IPS DF 4.7 (cell line): ENCODE measurements around the gene TRIM5.
A peak's percentile ranks its signal among the peaks of the same experiment; 100 is the strongest.
"Not testable (repeated sequence)": the region's sequence is repeated elsewhere in the genome, so short reads cannot be mapped to it uniquely, and the experiment has no call there.

Experiments used
- DNase-seq: peaks from one replicate; pipeline ENCODE4 v3.0.0-alpha.2; 2013; ENCODE audit warnings: low spot score; ENCODE audit errors: extremely low read depth

TRIM5 gene, protein sequence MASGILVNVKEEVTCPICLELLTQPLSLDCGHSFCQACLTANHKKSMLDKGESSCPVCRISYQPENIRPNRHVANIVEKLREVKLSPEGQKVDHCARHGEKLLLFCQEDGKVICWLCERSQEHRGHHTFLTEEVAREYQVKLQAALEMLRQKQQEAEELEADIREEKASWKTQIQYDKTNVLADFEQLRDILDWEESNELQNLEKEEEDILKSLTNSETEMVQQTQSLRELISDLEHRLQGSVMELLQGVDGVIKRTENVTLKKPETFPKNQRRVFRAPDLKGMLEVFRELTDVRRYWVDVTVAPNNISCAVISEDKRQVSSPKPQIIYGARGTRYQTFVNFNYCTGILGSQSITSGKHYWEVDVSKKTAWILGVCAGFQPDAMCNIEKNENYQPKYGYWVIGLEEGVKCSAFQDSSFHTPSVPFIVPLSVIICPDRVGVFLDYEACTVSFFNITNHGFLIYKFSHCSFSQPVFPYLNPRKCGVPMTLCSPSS

DNA sequence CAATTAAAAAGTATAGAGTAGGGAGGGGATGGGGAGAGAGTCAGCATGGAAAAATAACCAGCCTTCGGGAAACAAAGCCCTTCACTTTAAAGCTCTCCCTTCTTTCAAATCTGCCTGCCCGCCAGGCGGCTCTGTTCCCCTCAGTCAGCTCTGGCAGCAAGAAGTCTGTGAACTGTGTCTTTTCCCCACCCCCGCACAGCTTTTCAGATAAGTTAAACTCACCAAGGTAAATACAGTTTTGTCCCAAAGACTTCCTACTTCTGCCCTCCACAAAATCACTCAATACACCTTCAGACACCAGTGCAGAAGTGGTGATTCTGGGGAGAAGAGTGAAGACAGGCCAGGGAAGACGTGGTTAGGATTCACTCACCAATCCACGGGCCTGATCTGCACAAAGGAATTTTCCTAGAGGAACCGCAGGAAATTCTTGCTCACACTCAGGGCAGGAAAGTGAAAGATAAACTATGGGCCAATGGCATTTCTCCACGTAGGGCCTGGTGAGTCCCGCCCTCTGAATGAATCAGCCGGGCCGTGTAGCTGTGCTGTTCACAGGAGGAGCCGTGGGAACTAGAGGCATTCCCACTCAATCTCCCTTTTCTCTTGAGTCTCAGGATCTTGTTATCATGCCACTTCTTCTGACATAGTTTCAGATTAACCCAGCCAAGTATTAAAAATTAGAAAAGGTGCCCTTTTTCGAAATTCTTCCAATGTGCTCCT, at the start of gene TRIM5:
Gene TRIM5, minus strand, starts transcription at position 429 of the 717 bp plus-strand sequence. CDS start 4,897 bp downstream, outside the sequence.
- peak; percentile 49 for DNase-seq

DNA sequence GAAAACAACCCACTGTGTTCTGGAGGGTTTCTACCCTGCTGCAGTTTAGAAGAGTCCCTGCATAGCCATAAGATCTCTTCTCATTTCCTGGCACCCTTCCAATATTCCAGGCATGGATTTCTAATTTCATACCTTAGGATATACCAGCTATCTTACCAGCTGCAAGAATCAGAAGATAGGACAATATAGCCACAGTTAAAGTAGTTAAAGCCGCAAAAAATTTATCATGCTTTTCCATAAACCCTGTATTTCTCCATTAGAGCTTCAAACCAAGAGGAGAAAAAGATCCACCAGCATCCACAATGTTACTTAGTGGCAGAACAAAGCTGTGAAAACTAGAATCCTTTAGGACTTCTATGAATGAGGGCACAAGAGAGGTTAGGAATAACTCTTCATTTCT, 42.8 kb upstream of the TRIM5 start:
- no peak for DNase-seq

DNA sequence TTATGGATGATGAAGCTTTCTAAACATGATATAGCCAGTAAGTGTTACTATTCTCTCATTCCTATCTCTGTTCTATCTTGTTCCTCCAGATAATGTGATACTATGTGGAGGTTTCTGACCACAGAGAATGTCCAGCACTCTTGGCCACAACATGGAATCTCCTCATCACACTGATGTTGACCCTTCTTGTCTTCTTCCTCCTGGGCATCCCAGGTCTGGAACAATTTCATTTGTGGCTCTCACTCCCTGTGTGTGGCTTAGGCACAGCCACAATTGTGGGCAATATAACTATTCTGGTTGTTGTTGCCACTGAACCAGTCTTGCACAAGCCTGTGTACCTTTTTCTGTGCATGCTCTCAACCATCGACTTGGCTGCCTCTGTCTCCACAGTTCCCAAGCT, 41.5 kb upstream of the TRIM5 start:
- no peak for DNase-seq

DNA sequence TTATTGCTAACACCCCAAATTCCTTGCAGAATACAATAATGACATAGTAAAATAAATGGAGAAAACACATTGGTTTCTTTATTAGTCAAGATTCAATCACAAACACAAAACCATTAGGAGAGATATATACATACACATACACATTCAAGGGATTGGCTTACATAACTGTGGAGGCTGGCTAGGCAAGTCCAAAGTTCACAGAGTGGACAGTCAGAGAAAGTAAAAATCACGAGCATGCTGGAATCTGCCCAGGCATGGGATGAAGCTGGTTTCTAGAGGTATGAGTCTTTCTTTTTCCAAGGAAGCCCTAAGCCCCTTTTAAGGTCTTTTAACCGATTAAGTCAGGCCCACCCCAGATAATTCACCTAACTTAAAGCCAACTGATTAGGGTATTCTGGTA, 37.7 kb upstream of the TRIM5 start:
- no peak for DNase-seq

DNA sequence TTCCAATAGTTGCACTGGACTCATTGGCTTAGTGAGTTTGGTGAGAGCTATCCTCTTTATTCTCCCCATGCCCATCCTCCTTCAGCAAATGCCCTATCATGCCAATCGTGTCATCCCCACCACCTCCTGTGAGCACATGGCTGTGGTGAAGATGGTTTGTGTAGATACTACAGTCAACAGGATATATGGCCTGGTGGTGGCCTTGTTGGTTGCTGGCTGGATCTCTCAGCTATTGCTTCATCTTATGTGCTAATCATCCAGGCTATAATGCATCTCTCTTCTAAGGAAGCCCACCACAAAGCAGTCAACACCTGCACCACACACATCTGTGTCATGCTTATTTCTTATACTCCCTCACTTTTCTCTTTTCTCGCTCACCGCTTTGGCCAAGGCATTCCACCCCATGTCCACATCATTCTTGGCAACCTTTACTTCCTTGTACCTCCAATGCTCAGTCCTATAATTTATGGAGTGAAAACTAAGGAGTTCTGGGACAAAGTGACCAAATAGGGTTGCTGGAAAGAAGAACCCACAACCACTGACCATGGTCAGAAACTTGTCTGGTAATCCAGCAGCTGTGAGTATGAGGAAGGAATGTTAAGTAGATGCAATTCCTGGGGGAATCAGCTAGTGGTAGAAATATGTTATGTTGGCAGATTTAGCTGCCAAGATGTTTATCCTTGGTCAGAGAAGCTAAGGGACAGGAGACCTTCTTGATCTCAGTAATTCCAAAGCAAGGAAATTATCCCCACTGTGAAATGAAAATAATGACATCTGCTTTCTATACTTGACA, 35.0 kb upstream of the TRIM5 start:
- DNase-seq, result no peak

DNA sequence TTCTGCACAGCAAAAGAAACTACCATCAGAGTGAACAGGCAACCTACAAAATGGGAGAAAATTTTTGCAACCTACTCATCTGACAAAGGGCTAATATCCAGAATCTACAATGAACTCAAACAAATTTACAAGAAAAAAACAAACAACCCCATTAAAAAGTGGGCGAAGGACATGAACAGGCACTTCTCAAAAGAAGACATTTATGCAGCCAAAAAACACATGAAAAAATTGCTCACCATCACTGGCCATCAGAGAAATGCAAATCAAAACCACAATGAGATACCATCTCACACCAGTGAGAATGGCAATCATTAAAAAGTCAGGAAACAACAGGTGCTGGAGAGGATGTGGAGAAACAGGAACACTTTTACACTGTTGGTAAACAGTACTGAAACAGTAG, 31.6 kb upstream of the TRIM5 start:
- not testable (repeated sequence) for DNase-seq

DNA sequence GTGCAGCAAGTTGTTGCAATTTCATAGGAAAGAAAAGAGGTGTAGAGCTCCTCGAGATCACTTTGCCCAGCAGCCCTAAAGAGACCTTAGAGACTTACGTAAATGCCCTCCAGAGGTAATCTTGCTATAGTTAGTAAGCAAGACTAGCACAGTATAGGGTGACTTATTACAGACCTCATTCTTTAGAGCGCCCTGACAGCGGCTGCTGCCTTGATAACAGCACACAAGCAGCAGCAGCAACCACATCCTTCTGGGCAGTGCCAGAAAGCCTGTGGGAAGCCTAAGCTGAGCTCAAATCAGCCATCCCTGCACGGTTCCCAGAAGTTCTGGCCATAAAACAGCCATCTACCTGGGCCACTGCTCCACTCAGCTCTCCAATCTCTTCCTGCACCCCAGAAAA, 28.8 kb upstream of the TRIM5 start:
- DNase-seq, result no peak

DNA sequence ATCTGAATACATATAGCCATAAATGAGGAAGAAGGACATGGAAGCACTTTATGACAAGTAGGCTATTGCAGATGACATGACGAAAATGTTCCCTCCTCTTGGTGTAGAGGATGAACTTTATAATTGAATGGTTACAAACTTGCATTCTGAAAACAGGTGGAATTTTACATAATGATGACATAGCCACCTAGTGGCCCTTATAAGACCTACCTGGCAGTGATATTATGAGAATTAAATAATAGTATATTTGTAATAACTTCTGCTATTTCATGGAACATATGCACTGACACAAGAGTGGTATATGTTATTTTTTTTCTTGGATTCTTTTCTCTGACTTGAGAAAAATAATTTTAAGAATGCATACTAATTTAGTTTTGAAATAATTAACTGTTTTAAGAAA, 27.6 kb upstream of the TRIM5 start:
- DNase-seq, result no peak

DNA sequence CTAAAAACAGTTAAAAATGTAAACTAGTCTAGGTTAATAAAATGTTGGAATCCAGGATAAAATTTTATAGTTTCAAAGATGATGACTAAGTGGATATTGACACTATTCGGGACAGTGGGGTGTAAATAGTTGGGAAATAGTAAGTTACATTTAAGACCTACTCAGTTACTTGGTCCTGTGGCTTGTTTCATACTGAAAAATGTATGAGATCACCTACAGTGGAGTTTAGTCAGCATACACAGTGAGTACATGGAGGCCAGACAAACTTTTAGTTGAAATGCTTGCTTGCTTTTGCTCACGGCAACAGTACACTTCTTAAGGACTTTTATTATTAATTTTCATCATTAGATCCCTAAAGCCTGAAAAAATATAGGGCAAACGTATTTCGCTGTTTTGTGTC, 20.8 kb upstream of the TRIM5 start:
- DNase-seq, result no peak

DNA sequence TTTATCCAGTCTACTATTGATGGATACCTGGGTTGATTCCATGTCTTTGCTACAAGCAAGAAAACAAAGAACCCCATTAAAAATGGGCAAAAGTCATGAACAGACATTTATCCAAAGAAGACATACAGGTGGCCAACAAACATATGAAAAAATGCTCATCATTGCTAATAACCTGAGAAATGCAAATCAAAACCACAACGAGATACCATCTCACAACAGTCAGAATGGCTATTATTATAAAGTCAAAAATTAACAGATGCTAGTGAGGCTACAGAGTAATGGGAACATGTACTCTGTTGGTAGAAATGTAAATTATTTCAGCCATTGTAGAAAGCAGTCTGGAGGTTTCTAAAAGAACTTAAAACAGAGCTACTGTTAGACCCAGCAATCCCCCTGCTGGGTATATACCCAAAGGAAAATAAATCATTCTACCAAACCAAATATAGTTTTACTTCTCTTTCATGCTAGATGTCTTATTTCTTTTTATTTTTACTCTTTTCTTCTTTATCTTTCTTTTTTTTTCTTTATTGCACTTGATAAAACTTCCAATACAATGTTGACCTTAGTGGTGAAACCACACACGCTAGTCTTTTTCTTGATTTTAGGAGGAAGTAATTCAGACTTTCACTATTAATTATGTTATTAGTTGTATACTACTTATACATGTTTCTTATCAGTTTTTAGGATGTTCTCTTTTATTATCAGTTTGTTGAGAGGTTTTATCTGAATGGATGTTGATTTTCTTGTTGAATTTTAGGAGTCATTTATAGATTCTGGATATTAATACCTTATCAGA, 19.1 kb upstream of the TRIM5 start:
- DNase-seq, result no peak

DNA sequence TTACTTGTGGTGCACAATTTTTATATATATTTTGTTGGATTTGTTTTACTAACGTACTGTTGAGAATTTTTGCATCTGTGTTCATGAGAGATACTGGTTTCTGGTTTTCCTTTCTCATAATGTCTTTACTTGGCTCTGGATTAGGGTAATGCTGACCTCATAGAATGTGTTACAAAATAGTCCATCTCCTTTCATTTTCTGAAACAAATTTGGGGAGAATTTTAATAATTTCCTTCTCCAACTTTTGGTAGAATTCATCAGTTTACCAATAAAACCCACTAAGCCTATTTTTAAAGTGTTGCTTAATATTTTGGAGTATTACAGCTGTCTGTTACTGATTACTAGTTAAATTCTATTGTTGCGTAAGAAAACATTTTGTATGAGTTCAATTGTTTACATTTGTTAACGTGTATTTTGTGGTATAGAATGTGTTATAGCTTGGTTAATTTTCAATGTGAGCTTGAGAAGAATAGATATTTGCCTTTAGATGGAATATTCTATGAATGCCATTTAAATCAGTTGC, 16.2 kb upstream of the TRIM5 start:
- DNase-seq, result no peak

DNA sequence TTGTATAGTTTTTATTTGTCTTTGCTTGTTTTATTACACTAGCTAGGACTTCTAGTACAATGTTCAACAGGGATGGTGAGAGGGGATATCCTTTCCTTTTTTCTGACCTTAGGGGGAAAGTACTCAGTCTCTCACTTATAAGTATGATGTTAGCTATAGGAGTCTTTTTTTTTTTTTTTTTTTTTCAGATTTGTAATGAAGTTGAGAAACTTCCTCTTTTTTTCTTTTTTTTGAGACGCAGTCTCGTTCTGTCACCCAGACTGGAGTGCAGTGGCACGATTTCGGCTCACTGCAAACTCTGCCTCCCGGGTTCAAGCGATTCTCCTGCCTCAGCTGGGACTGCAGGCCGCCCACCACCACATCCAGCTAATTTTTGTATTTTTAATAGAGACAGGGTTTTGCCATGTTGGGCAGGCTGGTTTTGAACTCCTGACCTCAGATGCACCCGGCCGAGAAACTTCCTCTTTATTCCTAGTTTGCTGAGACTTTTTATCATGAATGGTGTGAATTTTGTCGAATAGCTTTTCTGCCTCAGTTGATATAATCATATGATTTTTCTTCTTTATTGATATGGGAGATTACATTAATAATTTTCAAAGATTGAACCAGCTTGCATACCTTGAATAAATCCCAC, 15.7 kb upstream of the TRIM5 start:
- no peak for DNase-seq

DNA sequence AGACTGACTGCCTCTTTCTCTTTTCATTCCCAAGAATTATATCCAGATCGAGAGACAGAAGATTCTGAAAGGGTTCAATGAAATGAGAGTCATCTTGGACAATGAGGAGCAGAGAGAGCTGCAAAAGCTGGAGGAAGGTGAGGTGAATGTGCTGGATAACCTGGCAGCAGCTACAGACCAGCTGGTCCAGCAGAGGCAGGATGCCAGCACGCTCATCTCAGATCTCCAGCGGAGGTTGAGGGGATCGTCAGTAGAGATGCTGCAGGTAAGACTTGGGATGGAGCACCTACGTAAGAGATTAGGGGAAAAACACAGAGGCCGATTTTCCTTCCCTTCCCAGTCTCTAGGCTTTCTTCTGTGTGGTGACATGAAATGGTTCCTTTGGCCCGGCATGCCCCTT, 13.4 kb upstream of the TRIM5 start:
- no peak for DNase-seq

DNA sequence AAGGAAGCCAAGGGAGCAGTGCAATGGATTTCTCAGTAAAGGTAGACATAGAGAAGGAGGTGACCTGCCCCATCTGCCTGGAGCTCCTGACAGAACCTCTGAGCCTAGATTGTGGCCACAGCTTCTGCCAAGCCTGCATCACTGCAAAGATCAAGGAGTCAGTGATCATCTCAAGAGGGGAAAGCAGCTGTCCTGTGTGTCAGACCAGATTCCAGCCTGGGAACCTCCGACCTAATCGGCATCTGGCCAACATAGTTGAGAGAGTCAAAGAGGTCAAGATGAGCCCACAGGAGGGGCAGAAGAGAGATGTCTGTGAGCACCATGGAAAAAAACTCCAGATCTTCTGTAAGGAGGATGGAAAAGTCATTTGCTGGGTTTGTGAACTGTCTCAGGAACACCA, 11.3 kb upstream of the TRIM5 start:
- DNase-seq, result no peak

DNA sequence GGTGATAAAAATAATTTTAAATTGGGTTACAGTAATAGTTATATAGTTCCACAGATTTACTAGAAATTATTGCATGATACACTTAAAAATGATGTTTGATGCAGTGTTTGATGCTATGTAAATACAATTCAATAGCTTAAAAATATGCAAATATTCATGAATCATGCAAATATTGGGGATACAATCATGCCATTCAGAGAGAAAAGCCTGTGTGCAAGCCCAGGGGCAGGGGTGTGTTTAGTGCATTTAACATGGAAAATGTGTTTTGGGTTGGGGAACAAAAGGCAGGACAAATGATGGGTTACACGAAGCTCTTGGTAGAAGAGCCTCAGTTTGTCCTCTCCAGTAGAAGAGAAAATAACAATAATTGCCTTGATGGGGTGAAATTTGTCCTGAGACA, 10.7 kb upstream of the TRIM5 start:
- no peak for DNase-seq

DNA sequence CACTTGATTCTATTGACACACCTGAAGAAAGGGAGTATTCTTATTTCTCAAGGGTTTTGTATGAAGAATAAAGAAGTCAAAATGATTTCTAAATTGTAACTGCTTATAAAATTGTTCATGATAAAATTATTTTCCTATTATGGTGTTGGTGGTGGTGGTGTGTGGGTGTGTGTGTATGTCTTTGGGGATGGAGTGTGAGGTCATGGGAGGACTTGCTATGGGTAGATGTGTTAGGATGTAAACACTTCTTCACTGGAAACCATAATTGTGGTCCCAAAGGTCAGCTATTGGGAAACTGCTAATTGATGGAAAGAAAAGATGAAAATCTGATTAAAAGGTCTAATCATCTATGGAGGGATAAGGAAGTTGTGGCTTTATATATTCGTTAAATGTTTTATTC, 9.8 kb upstream of the TRIM5 start:
- DNase-seq, result no peak

DNA sequence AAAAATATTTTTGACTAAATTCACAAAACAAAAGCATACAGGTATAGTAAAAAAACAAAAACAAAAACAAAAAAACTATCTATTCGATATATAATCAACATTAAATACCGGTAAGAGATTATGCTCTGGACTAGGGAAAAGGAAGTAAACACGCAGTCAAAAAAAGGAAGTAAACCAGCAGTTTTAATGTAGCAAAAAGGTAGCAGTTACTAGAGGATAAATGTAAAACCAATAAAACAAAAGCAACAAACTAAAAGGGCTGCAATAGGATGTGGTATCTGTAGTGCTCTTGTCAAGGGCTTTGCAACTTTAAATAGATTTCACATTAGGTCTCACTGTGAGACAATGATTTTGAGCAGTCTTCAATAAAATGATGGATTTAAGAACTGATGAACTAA, 7.1 kb upstream of the TRIM5 start:
- DNase-seq, result no peak

DNA sequence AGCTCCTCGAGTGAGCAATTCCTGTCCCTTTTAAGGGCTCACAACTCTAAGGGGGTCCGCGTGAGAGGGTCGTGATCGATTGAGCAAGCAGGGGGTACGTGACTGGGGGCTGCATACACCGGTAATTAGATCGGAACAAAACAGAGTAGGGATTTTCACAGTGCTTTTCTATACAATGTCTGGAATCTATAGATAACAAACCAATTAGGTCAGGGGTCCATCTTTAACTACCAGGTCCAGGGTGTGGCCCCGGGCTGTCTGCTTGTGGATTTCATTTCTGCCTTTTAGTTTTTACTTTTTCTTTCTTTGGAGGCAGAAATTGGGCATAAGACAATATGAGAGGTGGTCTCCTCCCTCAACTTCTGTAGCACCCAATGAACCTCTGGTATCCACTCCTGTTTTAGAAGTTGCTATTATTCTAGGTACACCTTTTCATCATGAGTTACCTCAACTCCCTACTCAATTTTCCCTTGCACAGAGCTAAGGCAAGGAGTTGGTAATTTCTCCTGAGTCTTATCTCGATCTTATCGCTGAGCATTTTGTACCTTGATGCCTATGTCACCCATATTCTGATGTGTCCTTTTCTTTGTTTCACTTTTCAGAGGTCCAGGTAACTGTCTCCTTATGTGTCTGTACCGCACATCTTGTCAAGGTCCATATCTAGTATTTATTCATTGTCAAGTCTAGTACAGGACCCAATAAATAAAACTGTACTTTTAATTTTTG, 6.5 kb upstream of the TRIM5 start:
- DNase-seq, result not testable (repeated sequence)

DNA sequence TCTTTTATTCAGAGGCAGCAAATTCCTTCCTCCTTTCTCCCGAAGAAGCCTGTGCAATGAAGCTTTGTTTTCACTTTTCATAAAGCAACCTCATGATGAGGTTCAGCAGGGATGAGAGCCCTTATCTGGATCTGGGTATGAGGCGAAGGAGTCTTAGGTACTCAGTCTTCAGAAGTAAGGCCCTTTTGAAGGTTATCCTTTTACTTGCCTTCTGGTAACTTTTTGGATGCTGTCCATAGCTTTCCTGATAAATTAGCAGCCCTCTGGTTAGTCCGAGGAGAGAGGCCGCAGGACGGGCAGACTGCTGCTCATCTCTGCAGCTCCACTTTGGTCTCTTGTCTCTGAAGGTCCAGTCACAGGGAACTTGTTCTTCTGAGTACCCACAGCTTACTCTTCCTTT, 5.9 kb upstream of the TRIM5 start:
- DNase-seq, result no peak

DNA sequence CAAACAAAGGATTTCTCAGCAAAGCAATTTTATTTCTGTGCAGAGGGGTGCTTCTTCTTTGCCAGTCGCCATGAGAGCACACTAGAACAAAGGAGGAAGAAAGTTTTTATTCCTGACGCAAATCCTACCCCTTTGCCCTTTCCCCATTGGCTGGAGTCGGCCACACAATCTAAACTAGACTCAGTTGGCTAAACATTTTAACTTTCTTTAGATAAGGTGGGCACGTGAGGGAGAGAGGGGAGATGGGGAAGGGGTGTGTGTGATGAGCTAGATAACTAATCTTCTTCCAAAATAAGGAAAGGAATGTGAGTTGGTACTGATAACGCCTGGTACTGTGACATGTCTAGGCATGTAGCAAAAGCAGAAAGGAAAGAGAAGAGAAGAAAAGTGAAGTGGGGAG, 5.3 kb upstream of the TRIM5 start:
- no peak for DNase-seq
